ENCODE results near the gene C1orf74.

GRCh38 chr1:209825591-209826434 is 41.5 kb upstream of the C1orf74 start:
- no peak for TF ChIP-seq CTCF (IDR thresholded peaks at IDR 0.05; ENCODE audit: low read length)
- TF ChIP-seq EZH2 (IDR thresholded peaks at IDR 0.05; ENCODE audit: borderline replicate concordance, low read length), result no peak

All from OCI-LY1 (cell line).